NCI-H2081 treated with DMSO at 0.1 percent for 48 hours (cell line): ENCODE data around the gene PCK2.

Experiments
- DNase-seq: peaks from one replicate; lab custom pipeline; 2025; lab: John Stamatoyannopoulos, UW

PCK2 gene

GRCh38 chr14:24116128-24116814, 22.2 kb downstream of the PCK2 start:
- DNase-seq: no peak

- DNase-seq: no peak
Observed at GRCh38 chr14:24117179-24117578, 23.1 kb downstream of the PCK2 start.

GRCh38 chr14:24119691-24120090, 25.6 kb downstream of the PCK2 start:
- DNase-seq: no peak

- DNase-seq: no peak
Observed at GRCh38 chr14:24121210-24121609, 27.1 kb downstream of the PCK2 start.

- DNase-seq: no peak
Observed at GRCh38 chr14:24122416-24122815, 28.3 kb downstream of the PCK2 start.

GRCh38 chr14:24122898-24123297, 28.8 kb downstream of the PCK2 start:
- DNase-seq: no peak

- DNase-seq: no peak
Observed at GRCh38 chr14:24123424-24124417, 29.6 kb downstream of the PCK2 start.

GRCh38 chr14:24126939-24127338, 32.8 kb downstream of the PCK2 start:
- DNase-seq: no peak

GRCh38 chr14:24127673-24128072, 33.6 kb downstream of the PCK2 start:
- no peak for DNase-seq

- DNase-seq: no peak
Observed at GRCh38 chr14:24129410-24129998, 35.4 kb downstream of the PCK2 start.

- DNase-seq: no peak
Observed at GRCh38 chr14:24130380-24130716, 36.2 kb downstream of the PCK2 start, which contains the start of gene FITM1. Gene FITM1, plus strand, starts transcription at chr14:24130659. Its CDS starts 905 bp downstream, at chr14:24131564.

GRCh38 chr14:24130717-24131548, 36.8 kb downstream of the PCK2 start:
- no peak for DNase-seq

- no peak for DNase-seq
Observed at GRCh38 chr14:24131549-24131966, 37.4 kb downstream of the PCK2 start.

GRCh38 chr14:24132061-24132685, 38.1 kb downstream of the PCK2 start:
- DNase-seq: peak; percentile 21

GRCh38 chr14:24132976-24133375, 38.9 kb downstream of the PCK2 start:
- DNase-seq: no peak

- DNase-seq: no peak
Observed at GRCh38 chr14:24133735-24134134, 39.6 kb downstream of the PCK2 start.

GRCh38 chr14:24135584-24135833, 41.4 kb downstream of the PCK2 start:
- no peak for DNase-seq

GRCh38 chr14:24135834-24136683, 41.9 kb downstream of the PCK2 start, which contains the start of gene PSME1:
Gene PSME1, plus strand, starts transcription at chr14:24136194. Its CDS starts 69 bp downstream, at chr14:24136263.
- peak; percentile 51 for DNase-seq

- DNase-seq: no peak
Observed at GRCh38 chr14:24136684-24137528, 42.8 kb downstream of the PCK2 start.
